Transverse colon (tissue), 4 donors: ENCODE results near the gene SLC9A4. TPM values are rescaled to one million over a fixed set of nuclear protein-coding genes. Genes with fewer than 3 reads are reported as not detected.

ENCODE experiments used
- DNase-seq: peaks from one replicate; pipeline ENCODE4 v3.0.0-alpha.2; 2019
- H3K27ac ChIP-seq, 4 donors: fragments of 200-600 bp; sonication (generic); 2 replicates each; pipeline ENCODE4 v1.5.1; 2016 to 2018; ENCODE audit warnings: inconsistent platforms in 4 of 4
- H3K27me3 ChIP-seq: fragments of 200-600 bp; sonication (generic); 2 replicates; pipeline ENCODE4 v1.5.1; 2017; ENCODE audit warnings: inconsistent platforms
- H3K36me3 ChIP-seq, 4 donors: fragments of 200-600 bp; sonication (generic); 2 replicates each; pipeline ENCODE4 v1.5.1; 2017 to 2019; ENCODE audit warnings: inconsistent platforms in 4 of 4
- H3K4me1 ChIP-seq, 4 donors: fragments of 200-600 bp; sonication (generic); 2 replicates each; pipeline ENCODE4 v1.5.1; 2017 to 2020; ENCODE audit warnings: inconsistent platforms in 4 of 4
- H3K4me3 ChIP-seq, 4 donors: fragments of 200-600 bp; sonication (generic); 1 replicate in 1 of 4; 2 replicates in 3 of 4; pipeline versions ENCODE4 v1.5.1 to v1.6.1; 2017 to 2019; ENCODE audit warnings: inconsistent platforms in 4 of 4
- H3K9me3 ChIP-seq, 2 donors: fragments of 200-600 bp; sonication (generic); 2 replicates each; pipeline ENCODE4 v1.5.1; 2017 to 2019; ENCODE audit warnings: inconsistent platforms in 2 of 2
- CTCF ChIP-seq, 5 experiments: fragments of 200-600 bp in 3 of 5; fragments of 450-650 bp in 2 of 5; sonication (generic) in 3 of 5; IDR thresholded peaks; 1 replicate in 2 of 5; 2 replicates in 3 of 5; pipeline ENCODE4 v1.5.1; 2016 to 2017; ENCODE audit warnings: antibody characterized with exemption in 5 of 5, inconsistent platforms in 3 of 5, mild to moderate bottlenecking in 2 of 5, moderate library complexity in 1 of 5
- EP300 ChIP-seq: sonication (generic); formaldehyde crosslinking; IDR thresholded peaks from one replicate; pipeline ENCODE4 v1.6.1; 2017; ENCODE audit warnings: antibody characterized with exemption, low read depth
- POLR2A ChIP-seq: fragments of 450-650 bp; IDR thresholded peaks from one replicate; pipeline ENCODE4 v1.6.1; 2016; ENCODE audit warnings: antibody characterized with exemption, mild to moderate bottlenecking, moderate library complexity
- POLR2AphosphoS5 ChIP-seq, 3 donors: sonication (generic); formaldehyde crosslinking; IDR thresholded peaks; one replicate each; pipeline ENCODE4 v1.6.1; 2016; ENCODE audit warnings: antibody characterized with exemption in 3 of 3
- WGBS, 2 donors: methylation state at CpG; one replicate each; pipeline ENCODE4 v1.1.5; 2018; ENCODE audit warnings: low coverage in 1 of 2; 5-methylcytosine and 5-hydroxymethylcytosine counted together
- in situ Hi-C, 4 donors: fragments of 200-750 bp; cut with MboI; loops; one replicate each; pipeline versions ENCODE4 v1.15.0 to v1.15.1; 2017; ENCODE audit warnings: low sequenced_read_pairs in 3 of 4, low pct_ligation_motif_present in 1 of 4, low pct_unique_long_range_greater_than_20kb in 1 of 4
- intact Hi-C: fragments of 100-400 bp; cut with DNase I; formaldehyde crosslinking; loops from one replicate; pipeline ENCODE4 v1.15.1; 2023; ENCODE audit warnings: low total_unique reads
- total RNA-seq, 4 donors: library from RNA; depleted of rRNA; stranded (reverse); fragments of >200 nt; gene quantifications; one replicate each; pipeline ENCODE4 v1.1.0, GENCODE V29; 2016

SLC9A4 gene
- total RNA-seq, 4 donors from 2014 or later = not detected

GRCh38 chr2:102515851-102516250 lies 42.8 kb downstream of the SLC9A4 start:
- Histone ChIP-seq H3K4me3 (no peak overlapping the region), H3K27me3 (no peaks in the 10 kb centered on the region), H3K4me1 (peaks cover 0 to 4% (median 0%) of the 10 kb centered on the region in 4 donors), H3K27ac (no peak overlapping the region), H3K36me3 (no peaks in the 10 kb centered on the region), H3K9me3 (no peaks in the 10 kb centered on the region)
- no peak for TF ChIP-seq EP300
- no peak for TF ChIP-seq CTCF (IDR thresholded peaks at IDR 0.05)
- no peak for TF ChIP-seq POLR2A
- TF ChIP-seq POLR2AphosphoS5 (IDR thresholded peaks at IDR 0.05) = no peak
- no peak for DNase-seq
- intact Hi-C loops = no loop called here
- WGBS, 2 donors = 80 to 87% methylated on average over 3 to 5 of the region's 5 CpGs
- in situ Hi-C loops = no loop called here

- H3K4me3 ChIP-seq = no peak overlapping the region
Measured at GRCh38 chr2:102518170-102518569, 45.1 kb downstream of the SLC9A4 start.

GRCh38 chr2:102520009-102520408 lies 47.0 kb downstream of the SLC9A4 start:
- Histone ChIP-seq H3K27me3 (no peaks in the 10 kb centered on the region), H3K9me3 (no peaks in the 10 kb centered on the region), H3K4me3 (no peak overlapping the region), H3K27ac (no peak overlapping the region), H3K4me1 (peaks cover 0 to 4% (median 0%) of the 10 kb centered on the region in 4 donors), H3K36me3 (no peaks in the 10 kb centered on the region)
- intact Hi-C loops = no loop called here
- in situ Hi-C loops = no loop called here
- TF ChIP-seq POLR2A = no peak
- TF ChIP-seq CTCF (IDR thresholded peaks at IDR 0.05) = peak; percentile 47 to 62 (median 58)
- TF ChIP-seq POLR2AphosphoS5 (IDR thresholded peaks at IDR 0.05) = no peak
- TF ChIP-seq EP300 = no peak
- 32% methylated on average over 2 of the region's 2 CpGs; no CpG with 5 or more reads in 1 of the 2 donors for WGBS, 2 donors
- DNase-seq = peak; percentile 25

More at GRCh38 chr2:102518170-102518569, 45.1 kb downstream of the SLC9A4 start:
- Histone ChIP-seq H3K9me3 (no peaks in the 10 kb centered on the region), H3K4me1 (peaks cover 0 to 4% (median 0%) of the 10 kb centered on the region in 4 donors), H3K27ac (no peak overlapping the region), H3K36me3 (no peaks in the 10 kb centered on the region), H3K27me3 (no peaks in the 10 kb centered on the region)
- DNase-seq = no peak
- no peak for TF ChIP-seq POLR2AphosphoS5 (IDR thresholded peaks at IDR 0.05)
- TF ChIP-seq POLR2A = no peak
- TF ChIP-seq EP300 = no peak
- no peak for TF ChIP-seq CTCF (IDR thresholded peaks at IDR 0.05)
- in situ Hi-C loops (no loop called here), intact Hi-C loops (no loop called here)
- 75% methylated on average over 3 of the region's 3 CpGs for WGBS, 2 donors

- H3K27me3 ChIP-seq = no peaks in the 10 kb centered on the region
- H3K4me3 ChIP-seq = no peak overlapping the region
- H3K9me3 ChIP-seq = no peaks in the 10 kb centered on the region
- H3K27ac ChIP-seq = no peak overlapping the region
- H3K4me1 ChIP-seq = peaks cover 0 to 4% (median 0%) of the 10 kb centered on the region in 4 donors
- in situ Hi-C loops = no loop called here
- 52 to 71% methylated on average over 1 of the region's 1 CpG for WGBS, 2 donors
- TF ChIP-seq POLR2A = no peak
- no peak for TF ChIP-seq CTCF (IDR thresholded peaks at IDR 0.05)
- TF ChIP-seq EP300 = no peak
- TF ChIP-seq POLR2AphosphoS5 (IDR thresholded peaks at IDR 0.05) = no peak
- no peaks in the 10 kb centered on the region for H3K36me3 ChIP-seq
- intact Hi-C loops = no loop called here
- DNase-seq = no peak
Measured at GRCh38 chr2:102520801-102521200, 47.8 kb downstream of the SLC9A4 start.
